Measurements from ENCODE around the gene FNBP1. TPM values are rescaled to one million over a fixed set of nuclear protein-coding genes. Genes with fewer than 3 reads are reported as not detected.
"Not testable (repeated sequence)": the region's sequence is repeated elsewhere in the genome, so short reads cannot be mapped to it uniquely, and the experiment has no call there.

Gene FNBP1
- total and polyA plus RNA-seq, 5 experiments from 2014 or later, result 130 to 164 (median 143) TPM

DNA sequence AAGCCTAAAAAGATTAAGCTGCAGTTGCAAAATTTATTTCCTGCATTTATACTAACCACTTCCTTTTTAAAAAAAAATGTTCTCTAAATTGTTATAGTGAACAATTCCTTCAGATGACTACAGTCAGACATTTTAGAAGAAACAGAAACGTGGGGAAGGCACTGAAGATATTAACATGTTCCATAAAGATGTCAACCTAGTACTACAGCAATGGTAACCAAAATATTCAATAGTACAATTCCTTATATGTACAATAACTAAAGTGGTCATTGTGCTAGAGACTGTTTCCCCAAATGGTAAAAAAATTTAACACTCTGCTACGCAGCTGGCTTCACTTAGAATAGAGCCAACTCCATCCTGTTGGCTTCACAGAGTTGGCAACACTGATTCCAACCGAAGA is 97.7 kb downstream of the FNBP1 start:
- Mint-ChIP-seq H3K4me3 (peak overlapping the region; percentile 16 to 62 (median 36)), H3K36me3 (peaks cover 0 to 55% (median 28%) of the 10 kb centered on the region in 3 donors)
- DNase-seq, result peak in 3 of 10 donors; percentile 62 to 70 (median 67)

GRCh38 chr9:129944506-129945116 is 98.4 kb downstream of the FNBP1 start:
- no peaks in the 10 kb centered on the region for H3K27me3 Mint-ChIP-seq
- peak overlapping the region in 9 of 10 donors; percentile 26 to 75 (median 61) for H3K4me3 Mint-ChIP-seq
- peaks cover 0 to 54% (median 24%) of the 10 kb centered on the region in 3 donors for H3K36me3 Mint-ChIP-seq
- H3K4me1 Mint-ChIP-seq, result peaks cover 23 to 64% (median 57%) of the 10 kb centered on the region in 4 donors
- POLR2A ChIA-PET, result interaction anchor here (0.7 to 4.8 kb wide), 14 partner anchors 12 to 100 kb away, joined by 3 to 31 read pairs (median 4); partner anchors contain the start of gene FNBP1
- H3K27ac Mint-ChIP-seq, result peak overlapping the region; percentile 75 to 94 (median 91)
- ATAC-seq, result peak; percentile 86 to 93
- H3K9me3 Mint-ChIP-seq, result peaks cover 0 to 7% (median 4%) of the 10 kb centered on the region in 9 donors
- peak in 9 of 10 donors; percentile 24 to 77 (median 61) for DNase-seq

More for the DNA sequence above, 97.7 kb downstream of the FNBP1 start:
- peak; percentile 70 to 73 for ATAC-seq
- Mint-ChIP-seq H3K9me3 (peaks cover 0 to 5% (median 4%) of the 10 kb centered on the region in 9 donors), H3K4me1 (peaks cover 23 to 62% (median 57%) of the 10 kb centered on the region in 4 donors), H3K27me3 (no peaks in the 10 kb centered on the region), H3K27ac (peak overlapping the region; percentile 71 to 92 (median 89))
- POLR2A ChIA-PET, result interaction anchor here (0.7 to 4.8 kb wide), 17 partner anchors 12 to 108 kb away, joined by 3 to 31 read pairs (median 4); partner anchors contain the start of gene FNBP1

- H3K4me3 Mint-ChIP-seq, result peak overlapping the region in 8 of 10 donors; percentile 3 to 51 (median 17)
Measured at GRCh38 chr9:129939431-129939830, 103.6 kb downstream of the FNBP1 start.

GRCh38 chr9:129938291-129938979 is 104.6 kb downstream of the FNBP1 start:
- peak overlapping the region in 7 of 10 donors; percentile 41 to 79 (median 53) for H3K4me3 Mint-ChIP-seq
- peaks cover 0 to 7% (median 4%) of the 10 kb centered on the region in 9 donors for H3K9me3 Mint-ChIP-seq
- peaks cover 23 to 68% (median 55%) of the 10 kb centered on the region in 4 donors for H3K4me1 Mint-ChIP-seq
- no peaks in the 10 kb centered on the region for H3K27me3 Mint-ChIP-seq
- POLR2A ChIA-PET, result interaction anchor here (0.6 to 1.0 kb wide), 3 partner anchors 25 to 102 kb away, joined by 3 to 4 read pairs (median 4); no protein-coding TSS in a partner anchor
- DNase-seq, result peak in 1 of 10 donors; percentile 6
- H3K27ac Mint-ChIP-seq, result peak overlapping the region; percentile 67 to 92 (median 86)
- ATAC-seq, result peak in 1 of 2 donors; percentile 27
- H3K36me3 Mint-ChIP-seq, result peaks cover 0 to 46% (median 18%) of the 10 kb centered on the region in 3 donors

More at GRCh38 chr9:129939431-129939830, 103.6 kb downstream of the FNBP1 start:
- peaks cover 21 to 67% (median 54%) of the 10 kb centered on the region in 4 donors for H3K4me1 Mint-ChIP-seq
- H3K36me3 Mint-ChIP-seq, result peaks cover 0 to 48% (median 20%) of the 10 kb centered on the region in 3 donors
- peak overlapping the region; percentile 67 to 92 (median 86) for H3K27ac Mint-ChIP-seq
- peaks cover 0 to 7% (median 4%) of the 10 kb centered on the region in 9 donors for H3K9me3 Mint-ChIP-seq
- ATAC-seq (no peak), DNase-seq (no peak)
- H3K27me3 Mint-ChIP-seq, result no peaks in the 10 kb centered on the region
- POLR2A ChIA-PET, result interaction anchor here (0.7 to 1.0 kb wide), 4 partner anchors 9 to 101 kb away, joined by 3 to 6 read pairs (median 4); no protein-coding TSS in a partner anchor

DNA sequence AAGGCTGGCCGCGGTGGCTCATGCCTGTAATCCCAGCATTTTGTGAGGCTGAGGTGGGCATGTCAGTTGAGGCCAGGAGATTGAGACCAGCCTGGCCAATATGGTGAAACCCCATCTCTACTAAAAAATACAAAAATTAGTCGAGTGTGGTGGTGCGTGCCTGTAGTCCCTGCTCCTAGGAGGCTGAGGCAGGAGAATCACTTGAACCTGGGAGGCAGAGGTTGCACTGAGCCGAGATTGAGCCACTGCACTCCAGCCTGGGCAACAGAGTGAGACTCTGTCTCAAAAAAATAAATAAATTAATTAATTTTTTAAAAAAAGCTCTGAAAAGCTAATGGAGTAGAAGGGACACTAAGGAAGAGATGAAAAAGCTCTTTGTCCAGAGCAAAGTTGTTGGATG is 105.1 kb downstream of the FNBP1 start:
- peaks cover 21 to 68% (median 57%) of the 10 kb centered on the region in 4 donors for H3K4me1 Mint-ChIP-seq
- peak overlapping the region in 8 of 10 donors; percentile 1 to 88 (median 78) for H3K27ac Mint-ChIP-seq

GRCh38 chr9:129936222-129936621 is 106.8 kb downstream of the FNBP1 start:
- ATAC-seq (no peak), DNase-seq (no peak)
- Mint-ChIP-seq H3K27ac (peak overlapping the region in 6 of 10 donors; percentile 25 to 86 (median 62)), H3K9me3 (peaks cover 0 to 3% (median 0%) of the 10 kb centered on the region in 9 donors), H3K4me3 (no peak overlapping the region), H3K4me1 (peaks cover 29 to 77% (median 63%) of the 10 kb centered on the region in 4 donors), H3K27me3 (no peaks in the 10 kb centered on the region), H3K36me3 (peaks cover 0 to 45% (median 12%) of the 10 kb centered on the region in 3 donors)
- POLR2A ChIA-PET, result interaction anchor here (1.3 kb wide), 1 partner anchor 50 kb away, joined by 4 read pairs; no protein-coding TSS in a partner anchor

More for the DNA sequence above, 105.1 kb downstream of the FNBP1 start:
- Mint-ChIP-seq H3K36me3 (peaks cover 0 to 43% (median 18%) of the 10 kb centered on the region in 3 donors), H3K4me3 (peak overlapping the region in 1 of 10 donors; percentile 58)
- DNase-seq, H3K9me3 Mint-ChIP-seq, H3K27me3 Mint-ChIP-seq, ATAC-seq: not testable (repeated sequence)
- POLR2A ChIA-PET, result interaction anchor here (0.6 kb wide), 1 partner anchor 94 kb away, joined by 4 read pairs; no protein-coding TSS in a partner anchor

- peaks cover 0 to 44% (median 5%) of the 10 kb centered on the region in 3 donors for H3K36me3 Mint-ChIP-seq
- no peaks in the 10 kb centered on the region for H3K9me3 Mint-ChIP-seq
- peak overlapping the region in 9 of 10 donors; percentile 48 to 93 (median 81) for H3K27ac Mint-ChIP-seq
- H3K27me3 Mint-ChIP-seq, result no peaks in the 10 kb centered on the region
- POLR2A ChIA-PET, result interaction anchor here (0.6 to 0.7 kb wide), 2 partner anchors 9 kb away, joined by 3 to 6 read pairs; no protein-coding TSS in a partner anchor
- DNase-seq, result no peak
- peaks cover 28 to 79% (median 64%) of the 10 kb centered on the region in 4 donors for H3K4me1 Mint-ChIP-seq
- no peak for ATAC-seq
- no peak overlapping the region for H3K4me3 Mint-ChIP-seq
Measured at GRCh38 chr9:129934780-129935179, 108.2 kb downstream of the FNBP1 start.

GRCh38 chr9:129934041-129934591 is 108.9 kb downstream of the FNBP1 start:
- Mint-ChIP-seq H3K27me3 (no peaks in the 10 kb centered on the region), H3K27ac (peak overlapping the region; percentile 48 to 93 (median 76)), H3K9me3 (no peaks in the 10 kb centered on the region), H3K36me3 (peaks cover 0 to 43% (median 9%) of the 10 kb centered on the region in 3 donors), H3K4me3 (peak overlapping the region in 2 of 10 donors; percentile 14 to 36), H3K4me1 (peaks cover 21 to 77% (median 59%) of the 10 kb centered on the region in 4 donors)
- DNase-seq (no peak), ATAC-seq (no peak)
- POLR2A ChIA-PET, result interaction anchor here (0.5 to 1.7 kb wide), 4 partner anchors 9 to 105 kb away, joined by 3 to 4 read pairs (median 3); no protein-coding TSS in a partner anchor

DNA sequence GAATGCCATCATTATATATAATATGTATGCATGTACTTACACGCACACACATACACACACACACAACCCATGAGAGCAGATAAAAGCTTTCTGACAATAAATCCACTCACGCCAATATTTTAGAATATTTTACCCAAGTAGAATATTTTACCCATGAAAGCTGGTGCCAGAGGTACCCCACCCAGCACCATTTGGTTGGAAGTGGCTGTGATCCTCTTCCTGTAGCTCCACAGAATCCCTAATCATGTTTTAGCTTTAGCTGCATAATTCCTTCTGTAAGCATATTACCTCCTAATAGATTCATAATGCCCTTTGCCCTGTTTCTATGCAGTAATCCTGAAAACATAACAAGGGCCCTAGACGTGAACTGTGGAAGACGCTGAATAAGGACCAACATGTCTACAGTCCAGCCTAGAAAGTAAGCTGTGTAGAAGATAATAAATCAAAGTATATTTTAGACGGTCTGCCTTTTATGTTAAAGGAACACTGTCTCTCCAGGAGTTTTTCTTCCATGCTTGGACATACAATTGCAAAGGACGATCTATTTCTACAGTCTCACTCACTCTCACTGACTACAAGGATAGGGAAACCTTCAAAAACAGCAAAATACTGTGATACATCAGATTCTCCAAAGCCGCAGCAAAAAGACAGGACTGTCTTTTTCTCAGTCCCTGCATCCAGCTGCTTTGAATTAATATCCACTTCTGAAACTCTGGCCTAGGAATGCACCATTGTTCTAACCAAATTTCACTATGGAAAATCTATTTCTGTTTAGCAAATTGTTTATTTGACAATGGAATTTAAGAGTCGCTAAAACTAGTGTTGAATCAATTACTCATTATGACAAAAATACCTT is 109.6 kb downstream of the FNBP1 start:
- Mint-ChIP-seq H3K27me3 (no peaks in the 10 kb centered on the region), H3K27ac (peak overlapping the region; percentile 63 to 93 (median 85)), H3K36me3 (peaks cover 0 to 50% (median 9%) of the 10 kb centered on the region in 3 donors), H3K4me1 (peaks cover 17 to 70% (median 53%) of the 10 kb centered on the region in 4 donors), H3K4me3 (peak overlapping the region in 3 of 10 donors; percentile 46 to 73 (median 56)), H3K9me3 (no peaks in the 10 kb centered on the region)
- DNase-seq (no peak), ATAC-seq (no peak)
- POLR2A ChIA-PET, result interaction anchor here (0.5 to 2.0 kb wide), 9 partner anchors 11 to 120 kb away, joined by 3 to 6 read pairs (median 3); no protein-coding TSS in a partner anchor

DNA sequence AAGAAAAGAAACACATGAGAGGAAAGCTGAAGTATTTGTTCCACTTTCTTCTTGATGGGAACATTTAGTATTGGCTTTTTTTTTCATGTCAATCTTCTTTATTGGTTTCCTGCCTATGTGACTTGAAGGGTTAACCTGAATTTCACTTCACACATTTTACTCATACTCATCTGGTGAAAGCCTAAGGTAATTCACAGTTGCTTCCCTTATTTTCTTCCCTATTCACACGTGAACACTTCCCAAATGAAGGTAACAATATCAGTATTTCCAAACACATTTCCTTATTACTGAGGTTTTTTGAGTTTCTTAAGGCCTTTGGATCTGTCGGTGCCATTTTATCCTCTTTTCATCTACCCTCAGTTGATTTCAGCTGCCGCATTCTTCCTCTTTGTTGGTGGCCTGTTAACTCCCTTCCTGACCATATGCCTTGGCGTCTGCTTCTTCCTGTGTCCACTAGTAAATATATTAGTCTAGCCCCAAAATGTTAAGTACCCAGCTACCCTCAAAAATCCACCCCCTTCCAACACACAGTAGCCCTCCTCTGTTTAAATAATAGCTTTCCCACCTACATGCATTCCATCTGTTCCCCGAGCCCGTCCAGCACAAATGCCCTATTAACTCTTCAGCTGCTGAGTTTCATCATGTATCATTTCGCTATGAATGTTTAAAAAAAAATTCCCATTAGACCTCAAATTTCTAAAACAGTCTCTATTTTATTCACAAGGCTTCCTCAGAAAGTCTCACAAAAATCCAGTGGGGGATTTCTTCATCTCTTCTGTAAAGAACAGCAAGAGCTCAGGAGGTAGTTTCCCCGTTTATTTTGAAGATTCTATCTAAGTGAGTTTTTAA is 110.5 kb downstream of the FNBP1 start:
- H3K4me3 Mint-ChIP-seq, result peak overlapping the region; percentile 27 to 73 (median 46)
- peaks cover 0 to 58% (median 8%) of the 10 kb centered on the region in 3 donors for H3K36me3 Mint-ChIP-seq
- no peaks in the 10 kb centered on the region for H3K27me3 Mint-ChIP-seq
- DNase-seq, result no peak
- H3K27ac Mint-ChIP-seq, result peak overlapping the region; percentile 61 to 93 (median 88)
- H3K4me1 Mint-ChIP-seq, result peaks cover 15 to 65% (median 49%) of the 10 kb centered on the region in 4 donors
- no peaks in the 10 kb centered on the region for H3K9me3 Mint-ChIP-seq
- peak in 1 of 2 donors; percentile 32 for ATAC-seq
- POLR2A ChIA-PET, result interaction anchor here (0.6 to 2.0 kb wide), 10 partner anchors 10 to 121 kb away, joined by 3 to 6 read pairs (median 4); no protein-coding TSS in a partner anchor

Measured in naive thymus-derived CD8-positive, alpha-beta T cell (primary cell).